H1 (cell line): ENCODE measurements around the gene LRRC26. TPM values are rescaled to one million over a fixed set of nuclear protein-coding genes. Genes with fewer than 3 reads are reported as not detected.

Experiments used
- CTCF ChIA-PET: fragments of 300-600 bp; sonication (Branson Sonifier 250); formaldehyde crosslinking; loops from one replicate; lab custom pipeline; 2021; ENCODE audit not compliant: partially characterized antibody; lab: Charles Lee
- POLR2A ChIA-PET: fragments of 300-600 bp; sonication (Branson Sonifier 250); formaldehyde crosslinking; loops from one replicate; lab custom pipeline; 2021; ENCODE audit warnings: inconsistent platforms; ENCODE audit not compliant: partially characterized antibody; lab: Charles Lee
- DNase-seq, 2 experiments: peaks; one replicate each; pipeline versions ENCODE4 v3.0.0 to v3.0.0-alpha.2; 2010 to 2022; ENCODE audit warnings: low spot score in 2 of 2, low read depth in 1 of 2, mixed read lengths in 1 of 2
- FAIRE-seq: peaks from 2 replicates; lab custom pipeline; 2011; peaks lifted over from hg19 to GRCh38; lab: Jason Lieb, UNC
- H2AFZ ChIP-seq: 2 replicates; pipeline ENCODE4 v1.8.1; 2012; ENCODE audit warnings: low read length, inconsistent platforms
- H2AK5ac ChIP-seq: 2 replicates; pipeline ENCODE4 v1.6.1; 2013; ENCODE audit warnings: low read depth, low read length
- H2BK120ac ChIP-seq: replicated peaks from 2 replicates; pipeline ENCODE3; 2013; ENCODE audit warnings: low read depth, low read length, inconsistent platforms
- H2BK12ac ChIP-seq: 2 replicates; pipeline ENCODE4 v1.6.1; 2013; ENCODE audit warnings: low read depth, low read length
- H2BK15ac ChIP-seq: 2 replicates; pipeline ENCODE4 v1.6.1; 2013; ENCODE audit warnings: low read length
- H2BK20ac ChIP-seq: 2 replicates; pipeline ENCODE4 v1.6.1; 2013; ENCODE audit warnings: low read length
- H2BK5ac ChIP-seq: 2 replicates; pipeline ENCODE4 v1.6.1; 2013; ENCODE audit warnings: low read depth, low read length
- H3K14ac ChIP-seq: 2 replicates; pipeline ENCODE4 v1.6.1; 2013; ENCODE audit warnings: inconsistent platforms; ENCODE audit not compliant: insufficient read length
- H3K18ac ChIP-seq: 2 replicates; pipeline ENCODE4 v1.6.1; 2013; ENCODE audit warnings: low read length; ENCODE audit errors: extremely low read depth
- H3K23ac ChIP-seq: 2 replicates; pipeline ENCODE4 v1.6.1; 2013; ENCODE audit warnings: inconsistent platforms; ENCODE audit not compliant: insufficient read length
- H3K23me2 ChIP-seq: 2 replicates; pipeline ENCODE4 v1.6.1; 2013; ENCODE audit warnings: low read depth, low read length
- H3K27ac ChIP-seq: 2 replicates; pipeline ENCODE4 v1.6.1; 2011; ENCODE audit warnings: low read depth, low read length, inconsistent platforms
- H3K27me3 ChIP-seq, 4 experiments: replicated peaks in 1 of 4; 1 replicate in 1 of 4; 2 replicates in 3 of 4; pipeline versions ENCODE4 v1.6.1 to v1.8.1; 2011 to 2013; ENCODE audit warnings: low read length in 3 of 4, mild to moderate bottlenecking in 3 of 4, inconsistent platforms in 2 of 4, mixed read lengths in 2 of 4, moderate library complexity in 1 of 4; ENCODE audit not compliant: control insufficient read depth in 3 of 4, insufficient read depth in 3 of 4; ENCODE audit errors: extremely low read depth in 1 of 4
- H3K36me3 ChIP-seq, 4 experiments: 2 replicates each; pipeline versions ENCODE4 v1.6.1 to v1.8.1; 2011 to 2013; ENCODE audit warnings: mild to moderate bottlenecking in 4 of 4, low read length in 3 of 4, moderate library complexity in 2 of 4, control low read depth in 1 of 4, inconsistent platforms in 1 of 4; ENCODE audit not compliant: insufficient read depth in 4 of 4, control insufficient read depth in 2 of 4
- H3K4ac ChIP-seq: replicated peaks from 2 replicates; pipeline ENCODE3; 2013; ENCODE audit warnings: low read length, low read depth, mixed read lengths, inconsistent platforms; ENCODE audit not compliant: insufficient read length
- H3K4me1 ChIP-seq, 4 experiments: replicated peaks in 1 of 4; 1 replicate in 1 of 4; 2 replicates in 3 of 4; pipeline versions ENCODE4 v1.6.1 to v1.8.1; 2011 to 2013; ENCODE audit warnings: low read length in 3 of 4, inconsistent platforms in 2 of 4, mixed read lengths in 1 of 4; ENCODE audit not compliant: insufficient read depth in 4 of 4, control insufficient read depth in 3 of 4
- H3K4me2 ChIP-seq, 2 experiments: 2 replicates each; pipeline versions ENCODE4 v1.6.1 to v1.8.1; 2011 to 2013; ENCODE audit warnings: low read depth in 2 of 2, low read length in 2 of 2, control low read depth in 1 of 2, inconsistent platforms in 1 of 2, mild to moderate bottlenecking in 1 of 2; ENCODE audit not compliant: insufficient read depth in 1 of 2
- H3K4me3 ChIP-seq, 4 experiments: fragments of 200-600, 300-600 bp in 1 of 4; sonication (generic), shearing (Covaris generic), sonication (Bioruptor Twin) in 1 of 4; 2 replicates each; pipeline versions ENCODE4 v1.5.1 to v1.8.1; 2011 to 2016; ENCODE audit warnings: low read length in 4 of 4, low read depth in 3 of 4, control low read depth in 2 of 4, inconsistent platforms in 2 of 4, mild to moderate bottlenecking in 2 of 4, mixed read lengths in 1 of 4, moderate library complexity in 1 of 4; ENCODE audit not compliant: insufficient read depth in 2 of 4; ENCODE audit errors: extremely low read depth in 1 of 4
- H3K56ac ChIP-seq: replicated peaks from 2 replicates; pipeline ENCODE3; 2013; ENCODE audit warnings: low read depth, mild to moderate bottlenecking, mixed read lengths, low read length, inconsistent platforms; ENCODE audit not compliant: insufficient read length
- H3K79me1 ChIP-seq: 2 replicates; pipeline ENCODE4 v1.6.1; 2013; ENCODE audit warnings: low read depth, low read length, control low read depth
- H3K79me2 ChIP-seq, 2 experiments: 2 replicates each; pipeline versions ENCODE4 v1.6.1 to v1.8.1; 2012 to 2013; ENCODE audit warnings: low read length in 2 of 2, mild to moderate bottlenecking in 2 of 2, inconsistent platforms in 1 of 2; ENCODE audit not compliant: insufficient read depth in 2 of 2, control insufficient read depth in 1 of 2
- H3K9ac ChIP-seq, 4 experiments: replicated peaks in 1 of 4; 1 replicate in 1 of 4; 2 replicates in 3 of 4; pipeline versions ENCODE4 v1.6.1 to v1.8.1; 2011 to 2013; ENCODE audit warnings: low read depth in 3 of 4, low read length in 3 of 4, control low read depth in 2 of 4, mild to moderate bottlenecking in 2 of 4, moderate library complexity in 2 of 4, inconsistent platforms in 1 of 4; ENCODE audit errors: extremely low read depth in 1 of 4
- H3K9me3 ChIP-seq, 2 experiments: 2 replicates each; pipeline versions ENCODE4 v1.6.1 to v1.8.1; 2012 to 2013; ENCODE audit warnings: mild to moderate bottlenecking in 2 of 2, moderate library complexity in 2 of 2, control low read depth in 1 of 2, inconsistent platforms in 1 of 2, low read depth in 1 of 2, low read length in 1 of 2, mixed read lengths in 1 of 2; ENCODE audit not compliant: insufficient read depth in 2 of 2
- H4K20me1 ChIP-seq, 2 experiments: replicated peaks in 1 of 2; 2 replicates each; pipeline versions ENCODE3 to v1.8.1; 2011 to 2013; ENCODE audit warnings: inconsistent platforms in 2 of 2, low read length in 2 of 2, mild to moderate bottlenecking in 1 of 2; ENCODE audit not compliant: insufficient read depth in 2 of 2, control insufficient read depth in 1 of 2
- H4K5ac ChIP-seq: 2 replicates; pipeline ENCODE4 v1.6.1; 2013; ENCODE audit warnings: low read length, low read depth, mixed read lengths, inconsistent platforms; ENCODE audit not compliant: insufficient read length
- H4K8ac ChIP-seq: 2 replicates; pipeline ENCODE4 v1.8.0; 2013; ENCODE audit warnings: mild to moderate bottlenecking, moderate library complexity, low read length, inconsistent platforms; ENCODE audit not compliant: insufficient read depth; ENCODE audit errors: extremely low read depth
- H4K91ac ChIP-seq: replicated peaks from 2 replicates; pipeline ENCODE3; 2013; ENCODE audit warnings: low read length, mixed read lengths, inconsistent platforms; ENCODE audit not compliant: insufficient read length
- GABPA ChIP-seq: IDR thresholded peaks from 2 replicates; pipeline ENCODE4 v1.6.1; 2011; ENCODE audit warnings: mild to moderate bottlenecking, low read length, moderate library complexity, borderline replicate concordance; ENCODE audit not compliant: insufficient read depth
- JUND ChIP-seq: IDR thresholded peaks from 2 replicates; pipeline ENCODE4 v1.6.1; 2011; ENCODE audit warnings: mild to moderate bottlenecking, improper control_type of control experiment, low read length
- NRF1 ChIP-seq: IDR thresholded peaks from 2 replicates; pipeline ENCODE4 v1.6.1; 2011; ENCODE audit warnings: mild to moderate bottlenecking, low read depth, low read length, improper control_type of control experiment
- RXRA ChIP-seq: IDR thresholded peaks from 2 replicates; pipeline ENCODE4 v1.6.1; 2011; ENCODE audit warnings: low read depth, mild to moderate bottlenecking, low read length, moderate library complexity; ENCODE audit not compliant: insufficient read depth
- SUZ12 ChIP-seq: fragments of 200-600 bp; sonication (generic); IDR thresholded peaks from 2 replicates; pipeline ENCODE4 v1.6.1; 2012; ENCODE audit warnings: mild to moderate bottlenecking, inconsistent platforms, low read length, moderate library complexity, mixed read lengths
- TCF12 ChIP-seq: IDR thresholded peaks from 2 replicates; pipeline ENCODE4 v1.6.1; 2011; ENCODE audit warnings: low read depth, mild to moderate bottlenecking, low read length
- USF2 ChIP-seq: IDR thresholded peaks from 2 replicates; pipeline ENCODE4 v1.6.1; 2011; ENCODE audit warnings: low read length, improper control_type of control experiment
- YY1 ChIP-seq: IDR thresholded peaks from 2 replicates; pipeline ENCODE4 v1.6.1; 2011; ENCODE audit warnings: low read depth, mild to moderate bottlenecking, low read length
- WGBS, 2 experiments: shearing (Covaris generic) in 1 of 2; methylation state at CpG; one replicate each; pipeline versions ENCODE4 v1.1.6 to v1.1.7; 2013 to 2015; ENCODE audit warnings: low lambda C conversion rate in 2 of 2, mixed read lengths in 2 of 2, inconsistent platforms in 1 of 2, low coverage in 1 of 2, missing lambda C conversion rate in 1 of 2; ENCODE audit not compliant: insufficient replicate concordance in 2 of 2, insufficient coverage in 1 of 2, insufficient read length in 1 of 2; ENCODE audit errors: extremely low coverage in 1 of 2, missing lambda C conversion rate in 1 of 2; 5-methylcytosine and 5-hydroxymethylcytosine counted together
- polyA plus RNA-seq, 7 experiments: library from polyadenylated mRNA; depleted of rRNA in 3 of 7; stranded (reverse) in 5 of 7; unstranded in 2 of 7; fragments of >200 nt in 5 of 7; fragments of 200-250 nt in 2 of 7; gene quantifications; 1 replicate in 5 of 7; 2 replicates in 1 of 7; 4 replicates in 1 of 7; pipeline versions ENCODE4 v1.2.1 to v1.2.3, GENCODE V29; 2011 to 2013; ENCODE audit warnings: missing spikeins in 2 of 7, mixed read lengths in 2 of 7
- total RNA-seq: library from RNA; stranded (reverse); fragmentation: NEBNext Ultra II Directional; extraction: Animal tissue kit (Norgen Biotek cat#: 25700); gene quantifications from 2 replicates; pipeline ENCODE4 v1.2.1, GENCODE V29; 2021

The LRRC26 gene
- total and polyA plus RNA-seq, 2 of the 8 experiments (the other 6 are each of a cell fraction or from before 2014, with no cell fraction given), result 0.34 to 0.85 TPM

DNA sequence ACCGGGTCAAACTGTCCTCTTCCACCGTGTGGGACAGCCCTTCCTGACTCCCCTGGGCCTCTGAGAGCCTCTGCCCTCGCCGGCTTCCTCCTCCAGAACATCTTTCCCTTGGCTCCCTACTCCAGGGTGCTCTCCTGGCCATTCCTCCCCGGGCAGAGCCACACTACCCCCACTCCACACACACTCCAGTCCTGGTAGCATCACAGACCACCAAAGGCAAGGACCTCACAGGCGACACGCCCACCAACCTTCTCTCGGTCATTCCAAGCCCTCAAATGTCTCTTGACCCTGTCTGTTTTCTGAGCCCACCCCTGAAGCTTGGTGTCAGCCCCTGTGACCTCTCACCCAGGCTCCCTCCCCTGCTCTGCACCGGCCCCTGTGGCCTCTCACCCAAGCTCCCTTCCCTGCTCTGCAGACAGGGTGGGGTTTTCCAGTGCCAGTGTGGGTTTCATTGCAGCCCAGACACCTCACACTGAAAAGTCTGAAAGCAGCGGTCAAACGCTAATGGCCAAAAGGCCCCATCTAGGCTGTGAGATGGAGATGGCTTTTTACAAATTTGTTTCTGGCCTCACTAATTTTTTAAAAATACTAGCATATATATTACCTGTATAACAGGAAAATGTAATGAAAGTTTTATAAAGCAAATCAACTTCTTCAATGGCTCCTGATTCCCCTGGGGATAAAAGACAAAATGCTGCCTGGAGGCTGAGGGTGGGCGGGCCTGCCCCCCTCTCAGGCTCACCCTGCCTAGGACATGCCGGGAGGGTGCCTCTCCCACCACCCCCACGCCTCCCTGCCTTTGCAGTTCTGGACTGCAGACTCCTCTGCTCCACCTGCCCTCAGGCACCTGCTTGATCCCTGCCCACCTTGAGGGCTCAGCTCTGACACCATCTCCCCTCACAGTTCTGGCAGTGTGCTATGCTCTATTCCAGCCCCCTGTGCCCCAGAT is 10.5 kb downstream of the LRRC26 start:
- Histone ChIP-seq H2AK5ac (no peak overlapping the region), H3K4me3 (no peak overlapping the region), H3K27me3 (peaks cover 56 to 95% (median 91%) of the 10 kb centered on the region in 4 experiments), H2AFZ (no peak overlapping the region), H3K4me2 (no peak overlapping the region), H3K14ac (no peak overlapping the region), H2BK5ac (no peak overlapping the region), H3K9ac (no peak overlapping the region), H3K4ac (no peak overlapping the region), H3K18ac (no peak overlapping the region), H3K9me3 (no peaks in the 10 kb centered on the region), H2BK12ac (peak overlapping the region; percentile 68; the same call in 1 of the 2 replicates), H3K36me3 (no peaks in the 10 kb centered on the region), H4K5ac (no peak overlapping the region), H3K23ac (no peak overlapping the region), H3K27ac (no peak overlapping the region), H3K56ac (no peak overlapping the region), H3K4me1 (peaks cover 0 to 13% (median 12%) of the 10 kb centered on the region in 4 experiments; a peak in 6 of 7 replicates), H2BK20ac (no peak overlapping the region), H4K8ac (no peak overlapping the region), H4K91ac (no peak overlapping the region), H3K79me1 (no peaks in the 10 kb centered on the region; the same call in 1 of the 2 replicates), H3K23me2 (peaks cover 10% of the 10 kb centered on the region; the same call in 1 of the 2 replicates), H3K79me2 (no peaks in the 10 kb centered on the region), H2BK120ac (no peak overlapping the region), H2BK15ac (no peak overlapping the region), H4K20me1 (peaks cover 0 to 23% of the 10 kb centered on the region in 2 experiments)
- POLR2A ChIA-PET, result interaction anchor here (1.1 kb wide), 1 partner anchor 81 kb away, joined by 3 read pairs; the partner anchor contains the start of gene TUBB4B
- DNase-seq (no peak), FAIRE-seq (no peak)
- CTCF ChIA-PET, result interaction anchor here (1.3 kb wide), 1 partner anchor 16 kb away, joined by 4 read pairs; no protein-coding TSS in a partner anchor
- WGBS, 2 experiments, result 68% methylated on average over 14 of the region's 14 CpGs; no CpG with 5 or more reads in 1 of the 2 experiments
- no peak for TF ChIP-seq USF2
- TF ChIP-seq JUND, result no peak
- no peak for TF ChIP-seq TCF12
- TF ChIP-seq RXRA, result no peak
- TF ChIP-seq YY1, result no peak
- TF ChIP-seq GABPA, result no peak
- no peak for TF ChIP-seq SUZ12
- no peak for TF ChIP-seq NRF1
